GM18909 (cell line): Measurements from ENCODE around the gene ATP2C2.
"Not testable (repeated sequence)": the region's sequence is repeated elsewhere in the genome, so short reads cannot be mapped to it uniquely, and the experiment has no call there.

Experiments
- ATAC-seq: cut with Tn5 transposase; IDR thresholded peaks from one replicate; pipeline ENCODE4 v1.9.1; 2021; ENCODE audit warnings: mild to moderate bottlenecking; ENCODE audit not compliant: unreplicated experiment, poor library complexity

The ATP2C2 gene

DNA sequence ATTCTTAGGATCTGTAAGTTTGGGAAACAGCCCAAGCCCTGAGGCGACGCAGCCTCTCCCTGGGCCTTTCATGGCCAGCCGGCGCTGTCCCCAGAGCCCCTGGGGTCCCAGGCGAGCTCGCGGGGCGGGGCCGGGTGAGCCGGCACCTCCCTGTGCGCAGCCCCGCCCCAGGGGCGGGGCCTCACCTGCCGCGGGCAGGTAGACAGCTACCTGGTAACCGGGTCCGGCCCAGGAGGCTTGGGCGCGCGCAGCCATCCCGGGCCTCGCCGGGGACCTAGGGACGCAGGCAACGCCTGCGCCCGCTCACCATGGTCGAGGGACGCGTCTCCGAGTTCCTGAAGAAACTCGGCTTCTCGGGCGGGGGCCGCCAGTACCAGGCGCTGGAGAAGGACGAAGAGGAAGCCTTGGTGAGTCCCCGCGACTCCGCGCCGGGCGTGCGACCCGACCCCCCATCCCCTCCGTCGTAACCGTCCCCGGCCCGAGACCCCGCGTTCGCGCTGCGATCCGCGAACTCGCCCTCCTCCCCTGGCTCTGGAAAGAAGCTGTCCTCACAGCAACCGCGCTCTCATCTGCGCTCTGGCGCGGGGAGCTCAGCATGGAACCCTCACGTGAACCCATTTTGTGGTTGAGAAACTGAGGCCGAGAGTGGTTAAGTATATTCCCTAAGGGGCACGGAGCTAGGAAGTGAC, at the start of gene ATP2C2:
ATP2C2 (plus strand) TSS at position 231 of the 689 bp plus-strand sequence; CDS start at position 309, 78 bp downstream.
- ATAC-seq = no peak

DNA sequence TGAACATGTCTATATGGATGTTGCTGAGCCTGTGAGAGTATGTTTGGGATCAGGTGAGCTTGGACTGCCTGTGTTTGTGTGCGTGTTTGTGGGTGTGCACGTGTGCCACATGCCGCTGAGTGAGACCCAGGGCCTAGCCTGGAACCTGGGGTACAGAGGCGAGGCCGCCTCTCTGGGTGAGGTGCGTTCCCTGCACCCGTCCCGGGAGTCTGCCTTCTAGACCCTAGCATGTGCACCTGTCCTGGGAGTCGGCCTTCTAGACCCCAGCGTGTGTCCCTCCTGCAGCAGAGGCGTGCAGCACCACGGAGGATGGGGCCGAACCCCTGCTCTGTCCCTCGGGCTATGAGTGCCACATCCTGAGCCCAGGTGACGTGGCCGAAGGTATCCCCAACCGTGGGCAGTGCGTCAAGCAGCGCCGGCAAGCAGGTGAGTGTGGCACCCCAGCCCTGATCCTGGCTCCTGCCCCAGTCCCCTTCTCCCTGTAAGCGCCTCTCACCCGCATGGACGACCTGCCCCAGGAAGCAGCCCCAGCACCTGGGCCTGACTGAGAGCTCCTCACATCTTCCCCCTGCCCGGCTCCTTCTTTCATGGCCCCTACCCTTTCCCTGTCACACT, 49.1 kb upstream of the ATP2C2 start:
- ATAC-seq = no peak

GRCh38 chr16:84320511-84320910, 47.8 kb upstream of the ATP2C2 start:
- no peak for ATAC-seq

DNA sequence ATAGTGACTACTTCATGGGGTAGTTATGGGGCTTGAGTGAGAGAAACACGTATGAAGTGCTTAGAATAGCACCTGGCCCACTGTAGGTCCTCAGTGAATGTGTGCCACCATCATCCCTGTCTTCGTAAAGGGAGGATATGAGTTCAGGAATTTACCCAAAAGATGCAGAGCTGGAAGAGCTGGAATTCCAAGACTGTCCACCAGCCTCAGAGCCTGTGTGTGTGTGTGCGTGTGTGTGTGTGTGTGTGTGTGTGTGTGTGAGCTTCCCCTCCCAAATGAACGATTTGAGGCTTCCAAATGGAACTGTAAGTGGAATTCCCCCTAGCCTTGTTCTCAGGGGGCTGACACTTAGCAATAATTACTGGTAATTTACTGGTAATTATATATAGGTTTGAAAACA, 46.4 kb upstream of the ATP2C2 start:
- ATAC-seq = no peak

GRCh38 chr16:84322749-84323148, 45.6 kb upstream of the ATP2C2 start:
- ATAC-seq = no peak

- ATAC-seq = no peak
Measured at GRCh38 chr16:84323606-84324005, 44.7 kb upstream of the ATP2C2 start.

DNA sequence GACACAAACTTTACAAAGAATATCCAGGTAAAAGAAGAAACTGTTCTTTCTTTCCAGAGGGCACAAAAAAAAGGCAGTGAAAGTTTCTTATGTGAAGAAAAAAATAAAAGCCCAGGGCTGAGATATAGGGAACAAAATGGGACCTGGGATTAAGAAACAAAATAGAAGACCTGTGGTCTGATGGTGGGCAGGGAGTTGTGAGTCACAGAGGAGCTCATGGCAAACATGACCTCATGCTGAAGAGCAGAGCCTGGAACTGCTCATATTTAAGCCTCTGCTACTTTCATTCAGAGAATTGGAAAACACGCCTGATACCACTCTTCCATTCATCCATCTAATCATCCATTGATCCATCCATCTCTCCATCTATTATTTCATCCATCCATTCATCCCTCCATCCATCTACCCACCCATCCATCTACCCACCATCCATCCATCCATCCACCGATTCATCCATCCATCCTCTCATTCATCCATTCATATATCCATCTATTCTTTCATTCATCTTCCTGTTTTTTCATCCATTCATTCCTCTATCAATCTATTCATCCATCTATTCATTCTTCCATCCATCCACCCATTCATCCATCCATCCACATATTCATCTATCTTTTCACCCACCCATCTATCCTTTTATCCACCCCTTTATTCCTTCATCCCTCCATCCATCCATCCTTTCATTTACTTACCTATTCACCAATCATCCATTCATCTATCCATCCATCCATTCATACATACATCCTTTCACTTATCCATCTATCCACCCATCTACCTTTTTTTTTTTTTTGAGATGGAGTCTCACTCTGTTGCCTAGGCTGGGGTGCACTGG, 43.7 kb upstream of the ATP2C2 start:
- no peak for ATAC-seq

DNA sequence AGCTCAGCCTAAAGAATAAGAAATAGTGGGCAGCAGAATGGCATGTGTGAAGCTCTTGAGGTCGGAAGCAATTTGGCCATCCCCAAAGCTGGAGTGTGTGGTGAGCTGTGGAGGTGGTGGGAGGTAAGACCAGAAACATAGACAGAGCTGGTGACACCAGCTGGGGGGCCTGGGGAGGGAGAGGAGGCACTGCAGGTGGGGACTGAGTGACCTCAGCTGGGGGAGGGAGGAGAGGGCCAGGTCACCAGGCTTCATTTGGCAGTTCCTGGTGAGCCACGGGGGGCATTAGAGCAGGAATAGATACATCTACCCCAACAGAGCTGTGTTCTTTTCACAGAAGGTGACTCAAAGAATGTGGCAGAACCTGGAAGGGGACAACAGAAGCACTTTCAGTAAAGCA, 41.8 kb upstream of the ATP2C2 start:
- ATAC-seq = no peak

- no peak for ATAC-seq
Measured at GRCh38 chr16:84327926-84328505, 40.3 kb upstream of the ATP2C2 start.

DNA sequence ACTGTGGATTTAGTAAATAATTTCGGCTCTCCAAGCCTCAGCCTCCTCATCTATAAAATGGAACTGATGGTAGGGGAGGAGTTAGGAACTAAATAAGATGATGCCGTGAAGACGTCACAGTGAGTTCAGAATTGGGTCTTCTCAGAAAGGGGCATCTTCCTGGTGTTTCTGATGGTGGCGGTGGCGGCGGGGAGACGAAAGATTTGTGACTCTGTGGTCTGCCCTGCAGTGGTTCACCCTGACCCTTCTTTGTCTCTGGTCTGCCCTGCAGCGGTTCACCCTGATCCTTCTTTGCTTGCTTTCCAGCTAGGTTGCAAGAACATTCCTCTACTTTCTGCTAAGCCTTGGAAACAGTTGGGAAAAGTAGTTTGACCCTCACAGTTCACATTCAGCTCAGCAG, 39.3 kb upstream of the ATP2C2 start:
- ATAC-seq = no peak

DNA sequence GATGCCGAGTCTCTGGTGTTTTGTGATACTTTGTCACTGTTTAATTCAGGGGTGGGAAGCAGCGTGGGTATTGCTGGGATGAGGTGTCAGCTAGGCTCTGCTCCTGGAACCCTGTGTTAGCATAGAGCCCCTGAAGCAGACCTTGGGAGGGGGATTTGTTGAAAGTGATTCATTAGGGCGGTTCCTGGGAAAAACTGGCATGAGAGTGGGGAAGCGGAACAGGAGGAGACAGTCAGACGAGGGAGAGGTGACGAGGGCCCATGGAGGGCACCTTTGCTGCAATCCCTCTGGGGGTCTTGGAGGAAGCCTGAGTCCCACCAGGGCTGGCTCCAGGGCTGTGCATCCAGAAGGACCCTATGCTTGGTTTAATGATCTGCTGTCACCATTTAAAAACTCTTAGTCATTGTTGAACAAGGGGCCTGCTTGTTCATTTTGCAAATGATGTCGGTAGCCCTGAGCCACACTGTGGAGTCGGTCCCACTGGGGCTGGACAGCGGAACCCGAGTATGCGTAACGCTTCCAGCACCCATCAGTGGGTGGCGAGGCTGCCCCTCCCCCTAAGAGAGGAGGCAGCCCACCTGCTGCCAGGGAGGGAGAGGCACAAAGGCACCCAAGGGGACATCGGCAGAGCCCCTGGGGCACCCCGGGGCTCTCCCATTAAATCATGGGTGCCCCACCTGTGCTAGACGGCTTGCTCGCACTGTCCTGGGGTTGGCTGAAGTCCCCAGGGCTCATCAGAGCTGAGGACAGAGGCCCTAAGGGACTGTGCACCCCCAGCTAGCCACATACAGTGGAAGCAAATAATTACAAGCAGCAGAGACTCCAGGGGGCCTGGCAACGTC, 38.3 kb upstream of the ATP2C2 start:
- no peak for ATAC-seq

- ATAC-seq = no peak
Measured at GRCh38 chr16:84330685-84331050, 37.7 kb upstream of the ATP2C2 start.

DNA sequence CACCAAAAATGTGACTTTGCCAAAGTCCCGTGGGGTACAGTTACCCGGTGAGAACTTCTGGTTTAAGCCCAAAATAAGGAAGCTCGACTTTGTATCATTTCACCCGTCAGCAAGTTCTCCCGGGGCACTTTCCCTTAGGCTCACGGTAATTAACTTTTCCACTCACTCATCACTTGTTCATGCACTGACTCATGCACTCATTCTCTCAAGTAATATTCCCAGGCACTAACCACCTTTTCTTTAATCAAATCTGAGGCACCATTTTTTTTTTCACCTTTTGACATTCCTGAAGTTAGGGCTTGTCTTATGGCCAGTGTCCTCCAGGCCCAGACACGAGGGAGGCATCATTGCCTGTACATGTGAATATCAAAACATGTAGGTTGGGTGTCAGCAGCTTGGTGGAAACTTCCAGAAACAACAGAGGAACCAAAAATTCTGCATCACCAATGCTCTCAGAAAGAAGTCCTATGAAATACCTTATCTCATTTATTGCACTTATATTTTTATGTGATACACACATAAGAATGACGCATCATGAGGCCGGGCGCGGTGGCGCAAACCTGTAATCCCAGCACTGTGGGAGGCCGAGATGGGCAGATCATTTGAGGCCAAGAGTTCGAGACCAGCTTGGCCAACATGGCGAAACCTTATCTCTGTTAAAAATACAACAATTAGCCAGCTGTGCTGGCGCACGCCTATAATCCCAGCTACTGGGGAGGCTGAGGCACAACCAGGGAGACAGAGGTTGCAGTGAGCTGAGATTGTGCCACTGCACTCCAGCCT, 36.1 kb upstream of the ATP2C2 start:
- no peak for ATAC-seq

- ATAC-seq = no peak
Measured at GRCh38 chr16:84332975-84333684, 35.2 kb upstream of the ATP2C2 start.

DNA sequence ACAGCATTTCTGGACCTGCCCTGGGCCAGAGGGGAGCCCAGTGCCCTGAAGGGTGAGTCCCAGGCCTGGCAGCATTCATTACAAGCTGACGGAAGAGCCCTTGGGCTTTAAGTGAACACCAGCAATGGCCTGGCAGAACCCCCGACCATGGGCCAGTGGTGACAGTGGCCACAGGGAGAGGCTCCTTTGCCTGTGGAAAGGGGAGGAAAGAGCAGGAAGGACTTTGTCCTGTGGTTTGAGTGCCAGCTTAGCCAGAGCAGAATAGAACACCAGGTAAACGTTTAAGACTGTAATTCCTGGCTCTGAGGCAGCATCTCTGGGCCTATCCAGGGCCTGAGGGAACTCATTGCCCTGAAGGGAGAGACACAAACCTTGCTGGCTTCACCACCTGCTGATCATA, 34.3 kb upstream of the ATP2C2 start:
- no peak for ATAC-seq

- no peak for ATAC-seq
Measured at GRCh38 chr16:84334482-84334881, 33.9 kb upstream of the ATP2C2 start.

- ATAC-seq = not testable (repeated sequence)
Measured at GRCh38 chr16:84337236-84337635, 31.1 kb upstream of the ATP2C2 start.

DNA sequence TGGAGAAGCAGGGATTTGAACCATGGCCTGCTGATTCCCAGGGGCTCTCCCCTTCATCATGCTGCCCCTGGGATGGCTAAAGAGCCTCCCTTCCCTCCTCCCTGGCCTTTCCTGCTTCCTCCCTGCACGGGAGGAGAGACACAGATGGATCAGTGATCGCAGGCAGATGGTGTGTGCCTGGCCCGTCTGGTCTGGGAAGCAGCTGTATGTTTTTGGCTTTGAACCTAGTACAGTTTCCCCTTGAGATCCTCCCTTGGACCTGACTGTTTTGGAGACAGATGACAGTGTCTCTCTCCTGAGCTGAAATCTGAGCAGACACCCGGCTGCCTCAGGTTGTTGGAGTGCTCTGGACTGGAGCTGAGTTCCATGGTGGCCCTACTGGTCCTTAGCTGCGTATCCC, 29.0 kb upstream of the ATP2C2 start:
- no peak for ATAC-seq

- ATAC-seq = no peak
Measured at GRCh38 chr16:84339766-84340165, 28.6 kb upstream of the ATP2C2 start.
